Superior temporal gyrus (tissue), 1 donor: ENCODE results near the gene SPO11.

Source experiments
- DNase-seq: peaks from one replicate; pipeline ENCODE4 v3.0.0-alpha.2; 2016; ENCODE audit errors: extremely low spot score

SPO11 gene

DNA sequence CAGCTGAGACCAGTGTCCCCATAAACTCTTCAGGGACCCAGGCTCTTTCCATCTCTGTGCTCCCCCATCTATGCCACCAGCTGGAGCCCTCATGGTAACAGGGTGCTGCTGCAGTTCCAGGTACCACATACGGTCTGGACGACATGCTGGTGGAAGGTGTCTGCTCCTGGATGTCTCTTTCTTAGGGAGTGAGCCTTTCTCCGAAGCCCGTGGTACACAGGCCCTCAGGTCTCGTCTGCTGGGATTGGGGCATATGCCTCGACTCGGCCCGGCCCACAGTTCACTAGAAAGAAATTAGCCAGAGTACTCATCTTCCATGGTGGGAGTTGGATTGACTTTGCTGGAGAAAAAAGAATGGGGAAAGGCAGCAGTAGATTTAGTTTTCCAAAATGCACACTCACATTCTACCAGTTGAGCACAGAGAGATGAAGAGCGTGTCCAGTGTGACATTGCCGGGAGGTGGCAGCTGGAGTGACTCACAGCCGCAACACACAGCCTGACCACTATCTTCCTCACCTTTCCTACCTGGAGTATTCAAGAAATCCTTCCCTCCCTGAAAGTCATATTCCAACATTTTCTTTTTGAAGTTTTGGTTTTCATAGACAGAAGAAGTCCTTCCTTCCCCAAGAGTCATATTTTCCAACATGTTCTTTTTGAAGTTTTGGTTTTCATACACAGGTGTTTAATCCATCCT, 18.6 kb upstream of the SPO11 start:
- no peak for DNase-seq

DNA sequence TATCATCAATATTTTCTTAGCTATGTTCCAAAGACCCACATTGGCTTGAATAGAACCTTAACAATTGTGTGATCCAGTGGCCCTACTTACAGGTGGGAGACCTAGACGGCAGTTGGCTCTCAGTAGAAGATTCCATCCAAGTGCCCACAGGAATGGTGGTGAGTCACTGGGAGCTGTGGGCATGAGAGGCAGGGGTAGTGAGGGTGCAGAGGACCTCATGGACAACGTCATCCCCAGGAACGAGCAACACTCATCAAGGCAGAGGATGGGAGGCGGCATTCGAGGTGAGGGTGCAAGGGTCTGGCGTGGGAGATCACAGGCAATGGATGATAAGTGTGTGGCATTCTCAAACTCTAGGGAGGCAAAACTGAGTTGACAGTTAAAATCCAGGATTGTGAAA, 17.5 kb upstream of the SPO11 start:
- DNase-seq = no peak

GRCh38 chr20:57313230-57313629, 16.4 kb upstream of the SPO11 start:
- DNase-seq = no peak

DNA sequence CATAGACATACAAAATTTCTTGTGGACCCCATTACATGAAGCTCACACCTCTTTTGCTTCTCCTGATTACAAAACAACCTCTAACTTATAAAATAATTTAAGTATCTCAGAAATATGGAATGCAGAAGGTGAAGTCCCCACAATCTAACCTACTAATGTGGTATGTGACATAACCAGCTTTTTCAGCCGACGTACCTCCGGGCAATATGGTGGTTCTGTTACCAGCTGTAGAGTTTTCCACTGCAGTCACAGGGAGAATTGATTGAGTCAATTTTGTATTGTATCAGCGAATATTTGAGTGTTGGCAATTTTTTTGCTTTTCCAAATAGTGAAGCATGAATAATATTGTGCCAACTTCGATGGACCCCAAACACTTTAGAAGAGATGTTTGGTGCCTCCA, 15.7 kb upstream of the SPO11 start:
- no peak for DNase-seq

DNA sequence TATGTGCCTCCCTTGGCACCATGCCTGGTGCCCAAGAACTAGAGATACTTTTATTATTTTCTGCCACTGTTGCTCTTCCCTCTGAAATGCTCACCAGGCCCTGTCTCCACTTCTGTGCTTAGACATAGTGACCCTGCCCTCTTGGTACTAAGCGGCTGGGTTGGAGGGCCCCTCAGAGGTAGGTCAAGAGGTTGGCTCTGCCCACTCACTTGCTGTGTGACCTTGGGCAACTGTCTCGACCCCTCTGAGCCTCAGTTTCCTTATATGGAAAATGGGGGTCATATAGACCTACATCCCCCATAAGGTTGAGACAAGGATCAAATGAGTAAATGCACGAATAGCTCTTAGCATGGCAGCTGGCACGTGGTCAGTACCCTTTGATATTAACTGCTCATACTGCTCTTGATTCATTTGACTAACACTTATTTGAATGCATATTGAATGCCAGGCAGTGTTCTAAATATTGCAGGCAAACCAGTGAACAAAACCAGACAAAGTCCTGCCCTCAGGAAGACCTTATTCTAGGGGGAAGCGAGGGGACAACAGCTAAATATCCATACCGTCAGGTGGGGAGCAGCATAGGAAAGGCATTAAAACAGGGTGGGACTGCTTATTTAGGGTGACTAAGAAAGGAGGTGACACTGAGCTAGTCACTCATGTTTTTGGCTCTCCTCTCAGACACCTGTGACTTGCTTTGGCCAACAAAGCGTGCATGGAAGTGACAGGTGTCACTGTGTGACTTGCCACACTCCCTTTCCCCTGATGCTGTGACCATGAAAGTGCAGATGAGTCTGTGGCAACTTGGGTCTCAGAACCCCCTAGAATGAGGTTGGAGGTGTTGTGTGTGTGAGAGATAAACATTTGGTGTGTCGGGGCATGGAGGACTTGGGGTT, 14.3 kb upstream of the SPO11 start:
- no peak for DNase-seq

DNA sequence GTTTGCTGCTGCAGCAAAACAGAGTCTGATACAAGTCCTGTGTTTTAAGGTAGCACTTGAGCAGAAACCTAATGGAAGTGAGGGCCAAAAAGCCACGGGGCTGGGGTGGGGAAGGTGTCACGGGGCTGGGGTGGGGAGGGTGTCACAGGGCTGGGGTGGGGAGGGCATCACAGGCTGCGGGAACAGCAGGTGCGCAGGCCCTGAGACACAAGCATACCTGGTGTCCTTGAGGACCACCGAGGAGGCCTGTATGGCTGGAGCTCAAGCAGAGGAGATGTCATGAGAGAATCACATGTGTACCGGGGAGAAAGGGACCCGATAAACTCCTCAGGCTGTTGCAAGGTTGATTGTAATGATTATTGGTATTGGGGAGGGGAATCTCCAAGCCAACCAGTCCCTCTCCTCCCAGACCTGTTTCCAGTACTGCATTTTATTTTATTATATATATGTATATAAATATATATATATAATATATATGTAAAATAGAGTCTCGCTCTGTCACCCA, 13.6 kb upstream of the SPO11 start:
- DNase-seq = no peak

GRCh38 chr20:57316795-57317201, 12.8 kb upstream of the SPO11 start:
- no peak for DNase-seq

DNA sequence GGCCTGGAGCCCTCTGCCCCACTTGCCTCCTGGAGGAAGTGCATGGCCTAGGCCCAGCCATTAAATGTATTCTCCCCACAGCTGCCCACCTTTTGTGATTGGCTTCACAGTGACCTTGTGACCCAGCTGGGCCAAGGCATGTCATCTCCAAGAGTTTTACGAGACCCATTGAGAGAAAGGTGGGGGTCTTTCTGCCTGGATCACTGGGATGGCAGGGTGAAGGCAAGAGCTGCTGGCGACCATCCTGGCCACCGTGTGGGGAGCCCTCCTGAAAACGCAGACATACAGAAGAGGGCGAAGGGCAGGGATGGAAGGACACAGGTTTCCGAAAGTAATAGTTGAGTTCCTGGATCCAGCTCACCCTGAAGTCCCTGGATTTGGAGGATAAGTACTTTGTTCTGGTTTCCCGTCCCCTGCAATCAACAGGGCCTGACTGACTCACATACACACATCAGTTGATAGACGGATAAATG, 12.3 kb upstream of the SPO11 start:
- DNase-seq = no peak

DNA sequence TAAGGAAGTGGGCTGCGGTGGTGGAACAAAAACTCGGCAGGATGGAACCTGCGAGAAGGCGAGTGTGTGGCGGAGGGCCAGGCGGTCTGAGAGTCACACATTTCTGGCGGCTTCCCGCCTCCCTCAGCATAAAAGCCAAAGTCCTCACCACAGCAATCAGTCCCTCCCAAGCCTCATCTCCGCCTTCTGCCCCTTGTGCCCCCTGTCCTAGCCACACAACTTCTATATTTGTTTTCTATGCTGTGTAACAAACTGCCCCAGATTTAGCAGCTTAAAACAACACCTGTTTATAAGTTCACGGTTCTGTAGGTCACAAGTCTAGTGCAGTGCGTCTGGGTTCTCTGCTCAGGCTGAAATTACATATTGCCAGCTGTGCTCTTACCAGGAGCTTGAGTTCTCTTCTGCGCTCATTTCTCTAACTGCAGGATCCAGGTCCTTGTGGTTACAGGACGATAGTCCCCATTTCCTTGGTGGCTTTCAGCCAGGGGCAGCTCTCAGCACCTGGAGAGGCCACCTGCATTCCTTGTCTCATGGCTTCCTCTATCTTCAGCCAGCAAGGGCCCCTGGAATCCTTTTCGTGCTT, 11.7 kb upstream of the SPO11 start:
- DNase-seq = no peak

GRCh38 chr20:57319584-57319983, 10.0 kb upstream of the SPO11 start:
- no peak for DNase-seq

GRCh38 chr20:57320358-57320757, 9.2 kb upstream of the SPO11 start:
- no peak for DNase-seq

DNA sequence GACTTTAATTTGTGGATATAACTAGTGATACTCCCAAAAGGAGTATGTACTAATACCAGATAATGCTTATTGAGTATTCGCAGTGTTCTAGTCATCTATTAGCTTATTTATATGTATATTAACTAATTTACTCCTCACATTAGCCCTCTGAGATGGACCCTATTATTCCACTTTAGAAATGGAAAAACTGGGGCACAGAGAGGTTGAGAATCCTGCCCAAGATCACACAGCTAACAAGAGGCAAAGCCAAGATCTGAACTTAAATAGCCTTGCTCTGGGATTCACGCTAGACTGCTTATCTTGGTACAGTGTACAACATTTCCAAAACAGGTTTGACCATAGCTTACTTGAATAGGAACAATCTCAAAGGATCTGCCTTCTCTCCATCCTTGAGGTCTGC, 8.5 kb upstream of the SPO11 start:
- DNase-seq = no peak

- DNase-seq = no peak
Observed at GRCh38 chr20:57322476-57322875, 7.1 kb upstream of the SPO11 start.

- peak; percentile 19 for DNase-seq
Observed at GRCh38 chr20:57323034-57323433, 6.6 kb upstream of the SPO11 start.

- no peak for DNase-seq
Observed at GRCh38 chr20:57325632-57326356, 3.8 kb upstream of the SPO11 start.

GRCh38 chr20:57326667-57327455, 2.7 kb upstream of the SPO11 start:
- DNase-seq = no peak

DNA sequence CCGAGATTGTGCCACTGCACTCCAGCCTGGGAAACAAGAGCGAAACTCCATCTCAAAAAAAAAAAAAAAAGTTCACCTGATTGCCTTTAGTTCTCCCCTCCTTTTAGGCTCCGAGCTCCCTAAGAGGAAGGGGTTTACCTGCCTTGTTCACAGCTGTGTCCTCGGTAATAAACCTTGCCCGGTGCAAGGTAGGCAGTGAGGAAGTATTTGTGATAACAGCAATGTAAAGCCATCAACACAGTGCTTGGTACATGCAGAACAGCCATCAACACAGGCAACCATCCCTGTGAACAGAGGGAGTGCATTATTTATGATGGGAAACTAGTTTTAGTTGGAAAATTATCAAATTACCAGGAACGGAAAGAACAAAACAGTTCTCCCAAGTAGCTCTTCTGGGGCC, 1.8 kb upstream of the SPO11 start:
- DNase-seq = no peak

GRCh38 chr20:57330998-57331397, 1.4 kb downstream of the SPO11 start:
- peak; percentile 74 for DNase-seq

- no peak for DNase-seq
Observed at GRCh38 chr20:57332105-57333089, 2.8 kb downstream of the SPO11 start.

DNA sequence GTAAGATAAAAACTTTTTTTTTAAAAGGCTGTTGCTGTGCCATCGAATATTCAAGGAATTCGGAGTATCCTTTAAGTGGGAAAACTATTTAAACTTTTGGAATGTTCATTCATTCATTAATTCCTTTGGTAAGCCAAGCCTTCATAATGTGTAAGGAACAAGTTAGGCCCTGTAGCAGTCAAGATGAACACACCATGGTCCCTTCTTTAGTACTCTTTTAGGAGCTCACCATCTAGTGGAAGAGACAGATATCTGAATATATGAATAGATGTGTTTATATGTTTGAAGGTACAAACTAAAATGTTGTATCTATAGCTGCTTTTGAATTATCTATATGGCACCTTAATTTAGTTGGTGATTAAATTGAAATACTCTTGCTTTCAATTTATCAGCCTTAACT, 5.8 kb downstream of the SPO11 start:
- peak; percentile 33 for DNase-seq
